ENCODE data around the gene DECR2.
A peak's percentile ranks its signal among the peaks of the same experiment; 100 is the strongest.
"Not testable (repeated sequence)": the region's sequence is repeated elsewhere in the genome, so short reads cannot be mapped to it uniquely, and the experiment has no call there.

DECR2 gene

GRCh38 chr16:379183-379960 lies 22.3 kb upstream of the DECR2 start:
- DNase-seq (ENCODE audit: low spot score): no peak

GRCh38 chr16:379961-380761 lies 21.5 kb upstream of the DECR2 start:
- peak; percentile 22 for DNase-seq (ENCODE audit: low spot score)

- no peak for DNase-seq (ENCODE audit: low spot score)
Observed at GRCh38 chr16:380762-381011, 21.0 kb upstream of the DECR2 start.

- DNase-seq (ENCODE audit: low spot score): no peak
Observed at GRCh38 chr16:381012-381788, 20.5 kb upstream of the DECR2 start.

- DNase-seq (ENCODE audit: low spot score): peak; percentile 62
Observed at GRCh38 chr16:381789-382717, 19.6 kb upstream of the DECR2 start, which contains the start of gene PGAP6. Gene PGAP6, minus strand, starts transcription at chr16:381978. Its CDS starts 157 bp downstream, at chr16:381821.

GRCh38 chr16:383326-384051 lies 18.2 kb upstream of the DECR2 start:
- peak; percentile 28 for DNase-seq (ENCODE audit: low spot score)

- no peak for DNase-seq (ENCODE audit: low spot score)
Observed at GRCh38 chr16:386641-387156, 15.0 kb upstream of the DECR2 start.

GRCh38 chr16:387761-388666 lies 13.7 kb upstream of the DECR2 start:
- DNase-seq (ENCODE audit: low spot score): not testable (repeated sequence)

GRCh38 chr16:389352-389751 lies 12.3 kb upstream of the DECR2 start:
- DNase-seq (ENCODE audit: low spot score): no peak

- peak; percentile 85 for DNase-seq (ENCODE audit: low spot score)
Observed at GRCh38 chr16:391885-392335, 9.8 kb upstream of the DECR2 start.

- no peak for DNase-seq (ENCODE audit: low spot score)
Observed at GRCh38 chr16:392450-393030, 9.1 kb upstream of the DECR2 start.

- no peak for DNase-seq (ENCODE audit: low spot score)
Observed at GRCh38 chr16:396199-396598, 5.5 kb upstream of the DECR2 start.

GRCh38 chr16:396605-397004 lies 5.1 kb upstream of the DECR2 start:
- DNase-seq (ENCODE audit: low spot score): no peak

- DNase-seq (ENCODE audit: low spot score): no peak
Observed at GRCh38 chr16:397135-397661, 4.5 kb upstream of the DECR2 start, which contains the start of gene NME4. Gene NME4, plus strand, starts transcription at chr16:397199. Its CDS starts 24 bp downstream, at chr16:397223.

- DNase-seq (ENCODE audit: low spot score): no peak
Observed at GRCh38 chr16:397736-398332, 3.9 kb upstream of the DECR2 start.

- DNase-seq (ENCODE audit: low spot score): no peak
Observed at GRCh38 chr16:398561-399339, 2.9 kb upstream of the DECR2 start.

GRCh38 chr16:399340-400019 lies 2.2 kb upstream of the DECR2 start:
- DNase-seq (ENCODE audit: low spot score): no peak
